Stimulated activated CD4-positive, alpha-beta T cell treated with anti-CD3 and anti-CD28 coated beads, Interleukin-12 subunit alpha, Interleukin-12 subunit beta, amount 100 ng/mL, for 48 hours (primary cell): ENCODE measurements around the gene RAPGEF4.

Experiments
- DNase-seq, 3 donors: peaks; one replicate each; pipeline ENCODE4 v3.0.0-alpha.2; 2020; ENCODE audit warnings: low read depth in 2 of 3, low spot score in 1 of 3

The RAPGEF4 gene

GRCh38 chr2:172993931-172994717 lies 258.5 kb downstream of the RAPGEF4 start:
- no peak for DNase-seq

- no peak for DNase-seq
Observed at GRCh38 chr2:172994864-172995263, 259.2 kb downstream of the RAPGEF4 start.

GRCh38 chr2:172995323-172996244 lies 259.9 kb downstream of the RAPGEF4 start:
- no peak for DNase-seq

- no peak for DNase-seq
Observed at GRCh38 chr2:172996387-172996961, 260.8 kb downstream of the RAPGEF4 start.

GRCh38 chr2:172997031-172997430 lies 261.4 kb downstream of the RAPGEF4 start:
- no peak for DNase-seq

- no peak for DNase-seq
Observed at GRCh38 chr2:172998547-172999272, 263.1 kb downstream of the RAPGEF4 start.

- DNase-seq, result no peak
Observed at GRCh38 chr2:172999641-173000386, 264.2 kb downstream of the RAPGEF4 start.

GRCh38 chr2:173001664-173002604 lies 266.3 kb downstream of the RAPGEF4 start:
- no peak for DNase-seq

- DNase-seq, result no peak
Observed at GRCh38 chr2:173002751-173003541, 267.3 kb downstream of the RAPGEF4 start.

GRCh38 chr2:173008786-173009185 lies 273.1 kb downstream of the RAPGEF4 start:
- DNase-seq, result no peak

- no peak for DNase-seq
Observed at GRCh38 chr2:173010233-173010632, 274.6 kb downstream of the RAPGEF4 start.

- DNase-seq, result no peak
Observed at GRCh38 chr2:173016451-173016850, 280.8 kb downstream of the RAPGEF4 start.

GRCh38 chr2:173017646-173018420 lies 282.2 kb downstream of the RAPGEF4 start:
- no peak for DNase-seq

GRCh38 chr2:173019755-173020154 lies 284.1 kb downstream of the RAPGEF4 start:
- DNase-seq, result no peak

- no peak for DNase-seq
Observed at GRCh38 chr2:173021939-173022371, 286.3 kb downstream of the RAPGEF4 start.

GRCh38 chr2:173023718-173024117 lies 288.1 kb downstream of the RAPGEF4 start:
- DNase-seq, result no peak

GRCh38 chr2:173026479-173026878 lies 290.8 kb downstream of the RAPGEF4 start:
- DNase-seq, result no peak
